ENCODE measurements around the gene TLE3. TPM values are rescaled to one million over a fixed set of nuclear protein-coding genes. Genes with fewer than 3 reads are reported as not detected.
A peak's percentile ranks its signal among the peaks of the same experiment; 100 is the strongest.

TLE3 gene
- total RNA-seq, 1 donor from 2014 or later, result 109 TPM

DNA sequence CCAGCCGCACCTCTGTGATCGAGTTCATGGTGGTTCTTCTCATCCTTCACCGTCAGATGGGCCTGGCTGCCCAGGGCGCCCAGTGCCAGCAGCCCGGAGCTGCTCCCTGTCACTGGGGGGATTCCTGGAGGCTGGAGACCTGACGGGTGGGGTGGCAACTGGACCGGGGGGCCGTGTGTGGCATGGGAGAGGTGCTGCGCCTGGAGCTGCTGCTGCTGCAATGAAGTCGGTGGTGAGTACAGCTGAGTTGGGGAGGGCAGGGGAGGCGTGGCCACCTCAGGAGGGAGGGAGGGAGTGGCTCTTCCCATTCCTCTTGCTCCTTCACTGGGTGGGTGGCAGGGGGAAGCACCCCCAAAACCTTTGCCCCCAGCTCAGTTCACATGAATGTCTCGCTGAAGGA lies 31.7 kb downstream of the TLE3 start:
- TF ChIP-seq, protein P1, sequence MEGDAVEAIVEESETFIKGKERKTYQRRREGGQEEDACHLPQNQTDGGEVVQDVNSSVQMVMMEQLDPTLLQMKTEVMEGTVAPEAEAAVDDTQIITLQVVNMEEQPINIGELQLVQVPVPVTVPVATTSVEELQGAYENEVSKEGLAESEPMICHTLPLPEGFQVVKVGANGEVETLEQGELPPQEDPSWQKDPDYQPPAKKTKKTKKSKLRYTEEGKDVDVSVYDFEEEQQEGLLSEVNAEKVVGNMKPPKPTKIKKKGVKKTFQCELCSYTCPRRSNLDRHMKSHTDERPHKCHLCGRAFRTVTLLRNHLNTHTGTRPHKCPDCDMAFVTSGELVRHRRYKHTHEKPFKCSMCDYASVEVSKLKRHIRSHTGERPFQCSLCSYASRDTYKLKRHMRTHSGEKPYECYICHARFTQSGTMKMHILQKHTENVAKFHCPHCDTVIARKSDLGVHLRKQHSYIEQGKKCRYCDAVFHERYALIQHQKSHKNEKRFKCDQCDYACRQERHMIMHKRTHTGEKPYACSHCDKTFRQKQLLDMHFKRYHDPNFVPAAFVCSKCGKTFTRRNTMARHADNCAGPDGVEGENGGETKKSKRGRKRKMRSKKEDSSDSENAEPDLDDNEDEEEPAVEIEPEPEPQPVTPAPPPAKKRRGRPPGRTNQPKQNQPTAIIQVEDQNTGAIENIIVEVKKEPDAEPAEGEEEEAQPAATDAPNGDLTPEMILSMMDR (conservative IDR thresholded peaks at IDR 0.05), result no peak
- peaks cover 43% of the 10 kb centered on the region for H3K36me3 Mint-ChIP-seq
- peaks cover 43% of the 10 kb centered on the region for H3K4me1 Mint-ChIP-seq (ENCODE audit: unreplicated experiment)
- no peak overlapping the region for H3K27ac Mint-ChIP-seq
- H3K27me3 Mint-ChIP-seq, result no peaks in the 10 kb centered on the region
- H3K9me3 Mint-ChIP-seq, result no peaks in the 10 kb centered on the region
- H3K4me3 Mint-ChIP-seq, result no peak overlapping the region
- no peak for DNase-seq (ENCODE audit: extremely low spot score, unreplicated experiment)

DNA sequence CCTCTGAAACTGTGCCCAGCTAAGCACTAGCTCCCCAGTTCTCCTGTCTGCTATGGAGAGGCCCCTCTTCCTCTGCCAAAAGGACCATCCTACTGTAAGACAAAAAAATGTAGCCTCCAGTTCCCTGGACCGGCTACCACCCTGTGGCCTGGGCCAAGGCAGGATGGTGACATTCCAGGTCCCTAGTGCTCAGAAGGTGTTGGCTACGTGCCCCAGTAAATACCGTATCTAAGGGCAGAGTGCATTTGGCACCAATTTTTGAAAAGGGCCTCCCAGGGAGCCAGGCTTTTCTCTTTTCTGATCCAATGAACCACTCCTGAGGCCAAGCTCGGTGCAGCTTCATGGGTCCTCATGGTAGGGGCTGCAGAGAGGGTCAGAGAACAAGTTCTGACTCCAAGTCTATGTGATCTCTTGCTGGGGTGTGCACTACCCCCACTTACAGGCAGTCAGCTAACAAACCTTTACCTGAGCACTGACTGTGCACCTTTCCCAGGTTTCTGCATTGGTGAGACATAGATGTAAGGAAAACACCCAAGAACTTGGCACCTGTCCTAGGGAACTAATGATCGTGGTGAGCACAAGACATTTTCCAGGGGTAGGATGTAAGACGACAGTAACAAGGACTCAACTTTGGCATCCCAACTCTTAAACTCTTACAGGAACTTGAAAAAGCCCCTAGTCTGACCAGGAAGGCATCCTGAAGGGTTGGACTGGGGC lies 32.6 kb downstream of the TLE3 start:
- TF ChIP-seq, protein P1 (conservative IDR thresholded peaks at IDR 0.05), result no peak
- Mint-ChIP-seq H3K27ac (no peak overlapping the region), H3K36me3 (peaks cover 40% of the 10 kb centered on the region), H3K4me1 (ENCODE audit: unreplicated experiment) (peaks cover 48% of the 10 kb centered on the region), H3K9me3 (no peaks in the 10 kb centered on the region), H3K4me3 (no peak overlapping the region), H3K27me3 (no peaks in the 10 kb centered on the region)
- no peak for DNase-seq (ENCODE audit: extremely low spot score, unreplicated experiment)

DNA sequence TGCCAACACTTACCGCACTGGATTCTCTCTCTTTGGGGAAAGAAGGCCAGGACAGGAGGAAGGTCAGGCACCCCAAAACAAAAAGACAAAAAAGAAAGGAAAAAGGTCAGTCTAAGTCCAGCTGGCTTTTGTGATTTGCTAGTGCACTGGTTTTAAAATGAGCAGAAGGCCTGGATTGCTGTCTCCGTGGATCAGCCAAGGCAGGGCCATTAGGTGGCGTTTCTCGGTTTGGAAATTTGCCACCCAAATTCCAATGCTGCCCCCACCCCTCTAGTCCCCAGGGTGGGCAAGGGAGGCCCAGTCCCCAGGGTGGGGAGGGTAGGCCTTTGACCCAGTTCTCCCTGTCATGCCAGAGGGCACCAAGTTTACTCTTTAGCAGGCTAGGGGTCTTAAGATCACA lies 33.3 kb downstream of the TLE3 start:
- Mint-ChIP-seq H3K27ac (no peak overlapping the region), H3K4me3 (no peak overlapping the region), H3K4me1 (ENCODE audit: unreplicated experiment) (peaks cover 48% of the 10 kb centered on the region), H3K9me3 (no peaks in the 10 kb centered on the region), H3K27me3 (peaks cover 3% of the 10 kb centered on the region), H3K36me3 (peaks cover 41% of the 10 kb centered on the region)
- TF ChIP-seq, protein P1 (conservative IDR thresholded peaks at IDR 0.05), result no peak
- DNase-seq (ENCODE audit: extremely low spot score, unreplicated experiment), result no peak

DNA sequence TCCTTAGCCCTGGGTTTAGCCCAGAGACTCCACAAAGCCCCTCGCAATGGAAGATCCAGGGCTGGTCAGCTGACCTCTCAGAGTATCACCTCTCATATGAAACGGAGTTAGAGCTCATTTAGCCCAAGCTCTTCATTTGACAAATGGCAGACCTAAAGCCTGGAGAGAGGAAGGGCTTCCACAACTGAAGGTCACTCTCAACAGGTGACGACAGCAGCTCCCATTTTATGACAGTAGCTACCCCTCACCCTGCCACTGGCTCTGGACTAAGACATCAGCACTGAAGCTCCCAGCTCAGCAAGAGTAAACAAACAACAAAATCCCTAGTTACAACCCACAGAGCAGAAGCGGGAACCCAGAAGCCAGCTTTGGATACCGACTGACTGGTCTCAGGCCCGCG lies 33.7 kb downstream of the TLE3 start:
- peaks cover 45% of the 10 kb centered on the region for H3K36me3 Mint-ChIP-seq
- no peak for DNase-seq (ENCODE audit: extremely low spot score, unreplicated experiment)
- H3K27me3 Mint-ChIP-seq, result peaks cover 3% of the 10 kb centered on the region
- TF ChIP-seq, protein P1 (conservative IDR thresholded peaks at IDR 0.05), result no peak
- peaks cover 48% of the 10 kb centered on the region for H3K4me1 Mint-ChIP-seq (ENCODE audit: unreplicated experiment)
- no peaks in the 10 kb centered on the region for H3K9me3 Mint-ChIP-seq
- no peak overlapping the region for H3K4me3 Mint-ChIP-seq
- H3K27ac Mint-ChIP-seq, result no peak overlapping the region

DNA sequence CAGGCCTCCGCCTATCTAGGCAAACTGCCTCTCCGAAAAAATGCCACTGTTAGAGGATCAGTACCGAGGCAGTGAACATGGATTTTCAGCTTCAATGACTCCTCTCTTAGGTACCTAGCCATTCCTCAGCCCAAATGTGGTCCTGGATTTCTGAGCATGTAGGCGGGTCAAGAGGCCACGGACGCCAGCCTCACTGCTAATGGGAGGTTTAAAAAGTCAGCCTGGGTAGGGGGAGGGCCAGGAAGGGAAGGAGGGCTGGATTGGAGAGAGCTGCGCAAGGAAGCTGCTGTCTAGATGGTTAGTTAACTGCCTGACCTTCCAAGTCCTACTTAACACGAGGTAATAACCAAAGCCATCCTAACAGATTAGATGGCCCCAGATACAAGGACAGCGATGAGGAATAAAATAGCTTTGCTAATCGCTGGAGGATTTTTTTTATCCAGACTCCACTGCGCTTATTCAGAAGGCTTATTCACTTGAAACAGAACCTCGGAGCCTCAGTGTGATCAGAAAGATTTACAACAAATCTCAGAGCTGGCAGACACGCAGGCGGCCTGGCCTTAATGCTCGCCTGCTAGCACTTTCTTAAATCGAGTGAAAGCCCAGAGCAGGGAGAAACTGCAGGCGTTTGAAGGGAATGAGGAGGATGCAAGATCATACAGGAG lies 34.3 kb downstream of the TLE3 start:
- Mint-ChIP-seq H3K27ac (peak overlapping the region; percentile 53), H3K36me3 (peaks cover 42% of the 10 kb centered on the region), H3K4me1 (ENCODE audit: unreplicated experiment) (peaks cover 48% of the 10 kb centered on the region), H3K4me3 (peak overlapping the region; percentile 45), H3K9me3 (no peaks in the 10 kb centered on the region), H3K27me3 (peaks cover 3% of the 10 kb centered on the region)
- no peak for DNase-seq (ENCODE audit: extremely low spot score, unreplicated experiment)
- TF ChIP-seq, protein P1 (conservative IDR thresholded peaks at IDR 0.05), result no peak
